Liver (tissue), 3 donors: ENCODE results near the gene KRTAP21-1.

ENCODE experiments used
- GABPA ChIP-seq, 2 donors: IDR thresholded peaks in 1 of 2; conservative IDR thresholded peaks in 1 of 2; 2 replicates each; pipeline ENCODE4 v1.6.1; 2016; ENCODE audit warnings: antibody characterized with exemption in 2 of 2, mild to moderate bottlenecking in 1 of 2, moderate library complexity in 1 of 2
- JUND ChIP-seq, 2 donors: IDR thresholded peaks; 2 replicates each; pipeline ENCODE4 v1.6.1; 2016; ENCODE audit warnings: antibody characterized with exemption in 2 of 2
- RAD21 ChIP-seq, 2 donors: IDR thresholded peaks; 2 replicates each; pipeline ENCODE4 v1.6.1; 2016; ENCODE audit warnings: antibody characterized with exemption in 2 of 2, mild to moderate bottlenecking in 2 of 2
- RXRA ChIP-seq, 2 donors: IDR thresholded peaks; 2 replicates each; pipeline ENCODE4 v1.6.1; 2017 to 2018; ENCODE audit warnings: antibody characterized with exemption in 2 of 2, mild to moderate bottlenecking in 1 of 2
- SP1 ChIP-seq: IDR thresholded peaks from 2 replicates; pipeline ENCODE4 v1.6.1; 2018; ENCODE audit warnings: antibody characterized with exemption, mild to moderate bottlenecking
- TAF1 ChIP-seq: conservative IDR thresholded peaks from 2 replicates; pipeline ENCODE4 v1.6.1; 2016; ENCODE audit warnings: antibody characterized with exemption, mild to moderate bottlenecking
- YY1 ChIP-seq: IDR thresholded peaks from 2 replicates; pipeline ENCODE4 v1.6.1; 2016; ENCODE audit warnings: antibody characterized with exemption, mild to moderate bottlenecking
- TF ChIP-seq, protein P1 (sequence below): fragments of 150-350 bp; IDR thresholded peaks from 2 replicates; pipeline ENCODE4 v1.5.1; 2017; ENCODE audit warnings: improper control_type of control experiment, low read depth, low read length; ENCODE audit not compliant: missing input control
- TF ChIP-seq, protein P2 (sequence below): IDR thresholded peaks from 2 replicates; pipeline ENCODE4 v1.6.1; 2016; ENCODE audit warnings: antibody characterized with exemption
- TF ChIP-seq, protein P3 (sequence below): IDR thresholded peaks from 2 replicates; pipeline ENCODE4 v1.6.1; 2016; ENCODE audit warnings: antibody characterized with exemption, mild to moderate bottlenecking
- TF ChIP-seq, protein P4 (sequence below): IDR thresholded peaks from 2 replicates; pipeline ENCODE4 v1.6.1; 2016; ENCODE audit warnings: antibody characterized with exemption
- donor health status: healthy.
- donor health status: healthy.

DNA sequence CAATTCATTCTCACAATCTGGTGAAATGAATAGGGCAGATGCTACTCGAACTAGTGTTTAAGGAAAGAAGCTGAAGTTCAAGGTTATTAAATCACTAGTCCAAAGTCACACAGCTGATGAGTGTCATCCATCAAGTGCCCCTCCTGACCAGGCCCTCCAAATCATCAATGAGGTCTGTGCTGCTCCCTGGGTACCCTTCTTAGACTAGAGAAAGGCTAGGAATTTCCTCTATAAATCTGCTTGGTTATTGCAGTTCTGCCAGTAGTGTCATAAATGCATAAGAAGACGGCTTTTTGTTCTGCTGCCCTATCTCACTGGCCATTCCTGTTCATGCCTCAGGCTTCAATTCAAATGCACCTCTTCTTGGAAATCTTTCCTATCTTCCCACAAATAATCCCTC, 5.5 kb upstream of the KRTAP21-1 start:
- TF ChIP-seq JUND (IDR thresholded peaks at IDR 0.05) (no peak), RAD21 (IDR thresholded peaks at IDR 0.05) (no peak), RXRA (IDR thresholded peaks at IDR 0.05) (no peak), GABPA (IDR thresholded peaks at IDR 0.05 in 1 of 2, conservative IDR thresholded peaks at IDR 0.05 in 1 of 2) (no peak), SP1 (no peak), YY1 (no peak), TAF1 (no peak)
- TF ChIP-seq, protein P1, sequence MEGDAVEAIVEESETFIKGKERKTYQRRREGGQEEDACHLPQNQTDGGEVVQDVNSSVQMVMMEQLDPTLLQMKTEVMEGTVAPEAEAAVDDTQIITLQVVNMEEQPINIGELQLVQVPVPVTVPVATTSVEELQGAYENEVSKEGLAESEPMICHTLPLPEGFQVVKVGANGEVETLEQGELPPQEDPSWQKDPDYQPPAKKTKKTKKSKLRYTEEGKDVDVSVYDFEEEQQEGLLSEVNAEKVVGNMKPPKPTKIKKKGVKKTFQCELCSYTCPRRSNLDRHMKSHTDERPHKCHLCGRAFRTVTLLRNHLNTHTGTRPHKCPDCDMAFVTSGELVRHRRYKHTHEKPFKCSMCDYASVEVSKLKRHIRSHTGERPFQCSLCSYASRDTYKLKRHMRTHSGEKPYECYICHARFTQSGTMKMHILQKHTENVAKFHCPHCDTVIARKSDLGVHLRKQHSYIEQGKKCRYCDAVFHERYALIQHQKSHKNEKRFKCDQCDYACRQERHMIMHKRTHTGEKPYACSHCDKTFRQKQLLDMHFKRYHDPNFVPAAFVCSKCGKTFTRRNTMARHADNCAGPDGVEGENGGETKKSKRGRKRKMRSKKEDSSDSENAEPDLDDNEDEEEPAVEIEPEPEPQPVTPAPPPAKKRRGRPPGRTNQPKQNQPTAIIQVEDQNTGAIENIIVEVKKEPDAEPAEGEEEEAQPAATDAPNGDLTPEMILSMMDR: no peak
- TF ChIP-seq, protein P2, sequence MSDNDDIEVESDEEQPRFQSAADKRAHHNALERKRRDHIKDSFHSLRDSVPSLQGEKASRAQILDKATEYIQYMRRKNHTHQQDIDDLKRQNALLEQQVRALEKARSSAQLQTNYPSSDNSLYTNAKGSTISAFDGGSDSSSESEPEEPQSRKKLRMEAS: no peak
- TF ChIP-seq, protein P3, sequence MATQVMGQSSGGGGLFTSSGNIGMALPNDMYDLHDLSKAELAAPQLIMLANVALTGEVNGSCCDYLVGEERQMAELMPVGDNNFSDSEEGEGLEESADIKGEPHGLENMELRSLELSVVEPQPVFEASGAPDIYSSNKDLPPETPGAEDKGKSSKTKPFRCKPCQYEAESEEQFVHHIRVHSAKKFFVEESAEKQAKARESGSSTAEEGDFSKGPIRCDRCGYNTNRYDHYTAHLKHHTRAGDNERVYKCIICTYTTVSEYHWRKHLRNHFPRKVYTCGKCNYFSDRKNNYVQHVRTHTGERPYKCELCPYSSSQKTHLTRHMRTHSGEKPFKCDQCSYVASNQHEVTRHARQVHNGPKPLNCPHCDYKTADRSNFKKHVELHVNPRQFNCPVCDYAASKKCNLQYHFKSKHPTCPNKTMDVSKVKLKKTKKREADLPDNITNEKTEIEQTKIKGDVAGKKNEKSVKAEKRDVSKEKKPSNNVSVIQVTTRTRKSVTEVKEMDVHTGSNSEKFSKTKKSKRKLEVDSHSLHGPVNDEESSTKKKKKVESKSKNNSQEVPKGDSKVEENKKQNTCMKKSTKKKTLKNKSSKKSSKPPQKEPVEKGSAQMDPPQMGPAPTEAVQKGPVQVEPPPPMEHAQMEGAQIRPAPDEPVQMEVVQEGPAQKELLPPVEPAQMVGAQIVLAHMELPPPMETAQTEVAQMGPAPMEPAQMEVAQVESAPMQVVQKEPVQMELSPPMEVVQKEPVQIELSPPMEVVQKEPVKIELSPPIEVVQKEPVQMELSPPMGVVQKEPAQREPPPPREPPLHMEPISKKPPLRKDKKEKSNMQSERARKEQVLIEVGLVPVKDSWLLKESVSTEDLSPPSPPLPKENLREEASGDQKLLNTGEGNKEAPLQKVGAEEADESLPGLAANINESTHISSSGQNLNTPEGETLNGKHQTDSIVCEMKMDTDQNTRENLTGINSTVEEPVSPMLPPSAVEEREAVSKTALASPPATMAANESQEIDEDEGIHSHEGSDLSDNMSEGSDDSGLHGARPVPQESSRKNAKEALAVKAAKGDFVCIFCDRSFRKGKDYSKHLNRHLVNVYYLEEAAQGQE: no peak
- TF ChIP-seq, protein P4, sequence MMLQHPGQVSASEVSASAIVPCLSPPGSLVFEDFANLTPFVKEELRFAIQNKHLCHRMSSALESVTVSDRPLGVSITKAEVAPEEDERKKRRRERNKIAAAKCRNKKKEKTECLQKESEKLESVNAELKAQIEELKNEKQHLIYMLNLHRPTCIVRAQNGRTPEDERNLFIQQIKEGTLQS: no peak
